SK-N-SH (cell line): ENCODE measurements around the gene CCR5. TPM values are rescaled to one million over a fixed set of nuclear protein-coding genes. Genes with fewer than 3 reads are reported as not detected.

Source experiments
- CTCF ChIA-PET: fragments of 300-600, 350-600 bp; formaldehyde crosslinking; extraction: SDS; loops from one replicate; lab custom pipeline; 2021; lab: Yijun Ruan, JAX
- POLR2A ChIA-PET: fragments of 350-600 bp; sonication (Branson Sonifier 250); formaldehyde crosslinking; extraction: SDS; loops from one replicate; lab custom pipeline; 2020; ENCODE audit warnings: antibody characterized with exemption, inconsistent platforms; lab: Yijun Ruan, JAX
- DNase-seq: peaks from one replicate; pipeline ENCODE4 v3.0.0; 2012
- H2AFZ ChIP-seq: fragments of 200-600 bp; sonication (generic); 2 replicates; pipeline ENCODE4 v1.8.1; 2016; ENCODE audit warnings: antibody characterized with exemption, mild to moderate bottlenecking, low read depth
- H3F3A ChIP-seq: fragments of 200-600 bp; sonication (generic); replicated peaks from 2 replicates; pipeline ENCODE3; 2016; ENCODE audit warnings: antibody characterized with exemption, mild to moderate bottlenecking; ENCODE audit not compliant: insufficient read depth
- H3K27ac ChIP-seq, 2 experiments: fragments of 200-500 bp in 1 of 2; fragments of 200-600 bp in 1 of 2; sonication (Bioruptor generic) in 1 of 2; sonication (generic), shearing (Covaris generic) in 1 of 2; 2 replicates each; pipeline versions ENCODE4 v1.5.1 to v1.6.1; 2014 to 2016; ENCODE audit warnings: low read depth in 2 of 2, inconsistent platforms in 1 of 2, low read length in 1 of 2, mild to moderate bottlenecking in 1 of 2, mixed read lengths in 1 of 2
- H3K27me3 ChIP-seq: fragments of 200-600 bp; sonication (generic), shearing (Covaris generic); 2 replicates; pipeline ENCODE4 v1.6.1; 2016; ENCODE audit warnings: mixed run types; ENCODE audit not compliant: insufficient read depth
- H3K36me3 ChIP-seq, 2 experiments: fragments of 200-500 bp in 1 of 2; fragments of 200-600 bp in 1 of 2; sonication (Bioruptor generic) in 1 of 2; sonication (generic) in 1 of 2; replicated peaks in 1 of 2; 2 replicates each; pipeline versions ENCODE3 to v1.5.1; 2014 to 2016; ENCODE audit warnings: low read length in 1 of 2, mild to moderate bottlenecking in 1 of 2; ENCODE audit not compliant: insufficient read depth in 2 of 2, control insufficient read depth in 1 of 2
- H3K4me1 ChIP-seq, 2 experiments: fragments of 200-500 bp in 1 of 2; fragments of 200-600 bp in 1 of 2; sonication (Bioruptor generic) in 1 of 2; sonication (generic), shearing (Covaris generic) in 1 of 2; 2 replicates each; pipeline versions ENCODE4 v1.5.1 to v1.6.1; 2014 to 2016; ENCODE audit warnings: low read depth in 1 of 2, low read length in 1 of 2, mixed run types in 1 of 2; ENCODE audit not compliant: insufficient read depth in 2 of 2, control insufficient read depth in 1 of 2
- H3K4me2 ChIP-seq: fragments of 200-600 bp; sonication (generic), shearing (Covaris generic); 2 replicates; pipeline ENCODE4 v1.6.1; 2017; ENCODE audit warnings: mixed run types
- H3K4me3 ChIP-seq, 2 experiments: fragments of 200-500 bp in 1 of 2; fragments of 200-600 bp in 1 of 2; sonication (Bioruptor generic) in 1 of 2; sonication (generic), shearing (Covaris generic) in 1 of 2; 2 replicates each; pipeline versions ENCODE4 v1.5.1 to v1.8.1; 2014 to 2016; ENCODE audit warnings: low read depth in 2 of 2, inconsistent platforms in 1 of 2, low read length in 1 of 2, mild to moderate bottlenecking in 1 of 2, mixed read lengths in 1 of 2, moderate library complexity in 1 of 2
- H3K79me2 ChIP-seq: fragments of 200-600 bp; sonication (generic); 2 replicates; pipeline ENCODE4 v1.8.1; 2017; ENCODE audit warnings: mild to moderate bottlenecking; ENCODE audit not compliant: insufficient read depth
- H3K9ac ChIP-seq: fragments of 200-600 bp; sonication (generic); 2 replicates; pipeline ENCODE4 v1.6.1; 2017; ENCODE audit warnings: mixed run types
- H3K9me2 ChIP-seq: fragments of 200-600 bp; sonication (generic); 2 replicates; pipeline ENCODE4 v1.6.1; 2017; ENCODE audit warnings: mixed run types
- H3K9me3 ChIP-seq: fragments of 200-600 bp; sonication (generic); 2 replicates; pipeline ENCODE4 v1.6.1; 2017; ENCODE audit warnings: mixed run types, mild to moderate bottlenecking, moderate library complexity
- H4K20me1 ChIP-seq: fragments of 200-600 bp; sonication (generic); 2 replicates; pipeline ENCODE4 v1.6.1; 2017; ENCODE audit warnings: mild to moderate bottlenecking, mixed run types; ENCODE audit not compliant: insufficient read depth
- CHD2 ChIP-seq: fragments of 150-350 bp; IDR thresholded peaks from 2 replicates; pipeline ENCODE4 v1.6.1; 2018; ENCODE audit warnings: low read length; ENCODE audit not compliant: partially characterized antibody
- CTCF ChIP-seq: fragments of 200-600 bp; sonication (generic); IDR thresholded peaks from 2 replicates; pipeline ENCODE4 v1.6.1; 2017; ENCODE audit warnings: antibody characterized with exemption, mild to moderate bottlenecking, moderate library complexity
- ELF1 ChIP-seq: IDR thresholded peaks from 2 replicates; pipeline ENCODE4 v1.4.0; 2012
- EP300 ChIP-seq, 2 experiments: IDR thresholded peaks; 2 replicates each; pipeline versions ENCODE4 v1.4.0 to v1.6.1; 2012; ENCODE audit warnings: borderline replicate concordance in 1 of 2, low read depth in 1 of 2, low read length in 1 of 2
- EZH2phosphoT487 ChIP-seq: fragments of 200-600 bp; sonication (generic); IDR thresholded peaks from 2 replicates; pipeline ENCODE4 v1.6.1; 2017; ENCODE audit warnings: low read depth, mixed run types, mild to moderate bottlenecking, antibody characterized with exemption, moderate library complexity, borderline replicate concordance
- FOSL2 ChIP-seq: IDR thresholded peaks from 2 replicates; pipeline ENCODE4 v1.4.0; 2012; ENCODE audit warnings: low read depth, mild to moderate bottlenecking, moderate library complexity, borderline replicate concordance
- FOXM1 ChIP-seq: IDR thresholded peaks from 2 replicates; pipeline ENCODE4 v1.4.0; 2012; ENCODE audit warnings: low read depth, mild to moderate bottlenecking
- IRF3 ChIP-seq: fragments of 150-350 bp; IDR thresholded peaks from 2 replicates; pipeline ENCODE4 v1.6.1; 2016; ENCODE audit warnings: mild to moderate bottlenecking, low read depth, low read length
- JUND ChIP-seq: IDR thresholded peaks from 2 replicates; pipeline ENCODE4 v1.4.0; 2012
- MAX ChIP-seq: IDR thresholded peaks from 2 replicates; pipeline ENCODE4 v1.4.0; 2012; ENCODE audit warnings: low read depth
- MEF2A ChIP-seq: IDR thresholded peaks from 2 replicates; pipeline ENCODE4 v1.4.0; 2012; ENCODE audit warnings: low read depth, borderline replicate concordance
- NFIC ChIP-seq: IDR thresholded peaks from 2 replicates; pipeline ENCODE4 v1.4.0; 2012; ENCODE audit warnings: borderline replicate concordance
- NRF1 ChIP-seq: IDR thresholded peaks from 2 replicates; pipeline ENCODE4 v1.6.1; 2012; ENCODE audit warnings: low read depth, mild to moderate bottlenecking, low read length
- PBX3 ChIP-seq: IDR thresholded peaks from 2 replicates; pipeline ENCODE4; 2012
- REST ChIP-seq: IDR thresholded peaks from 2 replicates; pipeline ENCODE4 v1.6.1; 2012; ENCODE audit warnings: mild to moderate bottlenecking, low read depth, low read length, moderate library complexity
- RFX5 ChIP-seq: IDR thresholded peaks from 2 replicates; pipeline ENCODE4 v1.6.1; 2012; ENCODE audit warnings: mild to moderate bottlenecking, improper control_type of control experiment, low read length
- TAF1 ChIP-seq: IDR thresholded peaks from 2 replicates; pipeline ENCODE4 v1.6.1; 2012; ENCODE audit warnings: low read depth, mild to moderate bottlenecking, low read length, moderate library complexity, borderline replicate concordance
- TEAD4 ChIP-seq: IDR thresholded peaks from 2 replicates; pipeline ENCODE4 v1.4.0; 2012; ENCODE audit warnings: mild to moderate bottlenecking, borderline replicate concordance; ENCODE audit not compliant: insufficient read depth
- WGBS: methylation state at CpG from one replicate; pipeline ENCODE4 v1.1.6; 2017; ENCODE audit warnings: low lambda C conversion rate; 5-methylcytosine and 5-hydroxymethylcytosine counted together
- polyA plus RNA-seq, 3 experiments: library from polyadenylated mRNA; depleted of rRNA; stranded (reverse); fragments of >200 nt; gene quantifications; 2 replicates each; pipeline ENCODE4 v1.2.3, GENCODE V29; 2012

CCR5 gene
- polyA plus RNA-seq, 1 of the 3 experiments (the other 2 are of a cell fraction): not detected

- Histone ChIP-seq H3K4me3 (no peak overlapping the region), H3F3A (peaks cover 3% of the 10 kb centered on the region), H3K27ac (no peak overlapping the region), H3K27me3 (peaks cover 33% of the 10 kb centered on the region), H4K20me1 (no peaks in the 10 kb centered on the region), H2AFZ (no peak overlapping the region), H3K9me3 (no peaks in the 10 kb centered on the region), H3K9ac (no peak overlapping the region), H3K36me3 (no peaks in the 10 kb centered on the region), H3K79me2 (no peaks in the 10 kb centered on the region), H3K9me2 (no peaks in the 10 kb centered on the region), H3K4me1 (no peaks in the 10 kb centered on the region), H3K4me2 (no peak overlapping the region)
- WGBS: 0% methylated on average over 4 of the region's 4 CpGs
- no peak for DNase-seq
- no peak for TF ChIP-seq ELF1
- no peak for TF ChIP-seq RFX5
- TF ChIP-seq CTCF: no peak
- TF ChIP-seq JUND: no peak
- no peak for TF ChIP-seq TAF1
- no peak for TF ChIP-seq TEAD4
- TF ChIP-seq MEF2A: no peak
- no peak for TF ChIP-seq CHD2
- TF ChIP-seq EZH2phosphoT487: no peak
- no peak for TF ChIP-seq IRF3
- no peak for TF ChIP-seq EP300 (IDR thresholded peaks at IDR 0.05; ENCODE audit: borderline replicate concordance in 1 of 2, low read depth in 1 of 2, low read length in 1 of 2)
- no peak for TF ChIP-seq MAX
- ChIA-PET CTCF (interaction anchor here (0.7 to 2.9 kb wide), 6 partner anchors 9 to 291 kb away, joined by 3 to 14 read pairs (median 3); no protein-coding TSS in a partner anchor), POLR2A (no interaction called here)
Measured at GRCh38 chr3:46369151-46369550, 1.6 kb upstream of the CCR5 start.

- DNase-seq: no peak
- Histone ChIP-seq H3K9ac (no peak overlapping the region), H3K79me2 (no peaks in the 10 kb centered on the region), H2AFZ (no peak overlapping the region), H3K36me3 (no peaks in the 10 kb centered on the region), H3K4me3 (no peak overlapping the region), H3K9me3 (no peaks in the 10 kb centered on the region), H3K4me2 (no peak overlapping the region), H3F3A (peaks cover 3% of the 10 kb centered on the region), H3K9me2 (no peaks in the 10 kb centered on the region), H3K27ac (no peak overlapping the region), H3K4me1 (no peaks in the 10 kb centered on the region), H4K20me1 (no peaks in the 10 kb centered on the region), H3K27me3 (peaks cover 39% of the 10 kb centered on the region)
- ChIA-PET POLR2A (no interaction called here), CTCF (interaction anchor here (0.8 to 2.9 kb wide), 5 partner anchors 8 to 291 kb away, joined by 3 to 14 read pairs (median 3); no protein-coding TSS in a partner anchor)
- WGBS: 0% methylated on average over 6 of the region's 6 CpGs
- TF ChIP-seq FOXM1: no peak
- TF ChIP-seq NRF1: no peak
- no peak for TF ChIP-seq TAF1
- TF ChIP-seq REST: no peak
- no peak for TF ChIP-seq NFIC
- TF ChIP-seq IRF3: no peak
- TF ChIP-seq FOSL2: no peak
- no peak for TF ChIP-seq PBX3
- TF ChIP-seq EP300 (IDR thresholded peaks at IDR 0.05; ENCODE audit: borderline replicate concordance in 1 of 2, low read depth in 1 of 2, low read length in 1 of 2): no peak
- no peak for TF ChIP-seq ELF1
Measured at GRCh38 chr3:46369675-46370132, 1.0 kb upstream of the CCR5 start.
